SK-N-SH treated with all-trans-retinoic acid at 6 μM for 48 hours (cell line): ENCODE data around the gene JAM2.

Source experiments
- ATAC-seq: fragments of 200-7000 bp; cut with Tn5 transposase; 3 replicates; pipeline ENCODE4 v1.9.1; 2020; ENCODE audit warnings: mild to moderate bottlenecking, moderate library complexity
- GLIS3 ChIP-seq: fragments of 250-450 bp; sonication (Bioruptor Pico); IDR thresholded peaks from 2 replicates; pipeline ENCODE4 v1.5.0; 2020; ENCODE audit warnings: mild to moderate bottlenecking, moderate library complexity
- ISL1 ChIP-seq: fragments of 250-450 bp; sonication (Bioruptor Pico); IDR thresholded peaks from 2 replicates; pipeline ENCODE4 v2.1.2; 2022; ENCODE audit warnings: mild to moderate bottlenecking, moderate library complexity
- OSR1 ChIP-seq: fragments of 250-450 bp; sonication (Bioruptor Pico); IDR thresholded peaks from 2 replicates; pipeline ENCODE4 v1.8.0; 2022; ENCODE audit warnings: moderate library complexity, mild to moderate bottlenecking, inconsistent platforms
- PPARA ChIP-seq: fragments of 250-450 bp; sonication (Bioruptor Pico); IDR thresholded peaks from 2 replicates; pipeline ENCODE4 v1.5.0; 2020; ENCODE audit warnings: mild to moderate bottlenecking, borderline replicate concordance
- RARB ChIP-seq: fragments of 250-450 bp; sonication (Bioruptor Pico); IDR thresholded peaks from 2 replicates; pipeline ENCODE4 v1.8.0; 2021; ENCODE audit warnings: mild to moderate bottlenecking, moderate library complexity
- SNAI2 ChIP-seq: fragments of 250-450 bp; sonication (Bioruptor Pico); IDR thresholded peaks from 2 replicates; pipeline ENCODE4 v1.5.0; 2020; ENCODE audit warnings: mild to moderate bottlenecking, moderate library complexity
- TOX ChIP-seq: fragments of 250-450 bp; sonication (Bioruptor Pico); IDR thresholded peaks from 2 replicates; pipeline ENCODE4 v1.8.0; 2021; ENCODE audit warnings: mild to moderate bottlenecking, moderate library complexity, borderline replicate concordance
- ZC3H10 ChIP-seq: fragments of 250-450 bp; sonication (Bioruptor Pico); IDR thresholded peaks from 2 replicates; pipeline ENCODE4 v1.5.1; 2021; ENCODE audit warnings: mild to moderate bottlenecking, moderate library complexity
- ZFP30 ChIP-seq: fragments of 450-650 bp; formaldehyde crosslinking; IDR thresholded peaks from 2 replicates; pipeline ENCODE4 v1.5.0; 2022; ENCODE audit warnings: mild to moderate bottlenecking, moderate library complexity
- ZNF565 ChIP-seq: fragments of 450-650 bp; formaldehyde crosslinking; conservative IDR thresholded peaks from 2 replicates; pipeline ENCODE4 v1.5.0; 2020; ENCODE audit warnings: low read depth, mild to moderate bottlenecking, moderate library complexity
- ZNF8 ChIP-seq: fragments of 450-650 bp; formaldehyde crosslinking; IDR thresholded peaks from 2 replicates; pipeline ENCODE4 v1.5.0; 2020; ENCODE audit warnings: mild to moderate bottlenecking, moderate library complexity
- TF ChIP-seq, protein P1 (sequence below): fragments of 250-450 bp; sonication (Bioruptor Pico); IDR thresholded peaks from 2 replicates; pipeline ENCODE4 v1.8.0; 2021; ENCODE audit warnings: low read depth, mild to moderate bottlenecking, moderate library complexity, borderline replicate concordance
- TF ChIP-seq, protein P2 (sequence below): fragments of 250-450 bp; sonication (Bioruptor Pico); IDR thresholded peaks from 2 replicates; pipeline ENCODE4 v1.8.0; 2020; ENCODE audit warnings: mild to moderate bottlenecking, moderate library complexity, borderline replicate concordance
- TF ChIP-seq, protein P3 (sequence below): fragments of 250-450 bp; sonication (Bioruptor Pico); IDR thresholded peaks from 2 replicates; pipeline ENCODE4 v1.5.1; 2020; ENCODE audit warnings: low read depth, mild to moderate bottlenecking, moderate library complexity
- TF ChIP-seq, protein P4 (sequence below): fragments of 250-450 bp; sonication (Bioruptor Pico); IDR thresholded peaks from 2 replicates; pipeline ENCODE4 v1.5.0; 2020; ENCODE audit warnings: mild to moderate bottlenecking, moderate library complexity
- TF ChIP-seq, protein P5 (sequence below): fragments of 250-450 bp; sonication (Bioruptor Pico); IDR thresholded peaks from 2 replicates; pipeline ENCODE4 v1.5.1; 2021; ENCODE audit warnings: mild to moderate bottlenecking, moderate library complexity

Gene JAM2

DNA sequence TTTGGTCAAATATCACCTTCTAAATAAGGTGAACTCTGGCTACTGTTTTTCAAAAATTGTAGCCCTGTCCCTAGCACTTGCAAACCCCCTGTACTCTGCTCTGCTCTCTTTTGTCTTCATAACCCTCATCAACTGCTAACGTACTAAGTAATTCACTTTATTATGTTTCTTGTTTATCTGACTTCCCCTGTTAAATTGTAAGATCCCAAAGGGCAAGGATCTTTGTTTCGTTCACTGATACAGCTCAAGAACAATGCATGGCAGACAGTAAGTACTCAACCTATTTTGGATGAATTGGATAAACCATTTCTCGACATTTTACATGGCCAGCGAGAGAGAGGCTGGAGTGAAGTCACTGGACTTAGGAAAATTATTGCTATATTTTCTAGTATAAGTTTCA is 48.7 kb downstream of the JAM2 start:
- ATAC-seq, result no peak
- TF ChIP-seq, protein P1, sequence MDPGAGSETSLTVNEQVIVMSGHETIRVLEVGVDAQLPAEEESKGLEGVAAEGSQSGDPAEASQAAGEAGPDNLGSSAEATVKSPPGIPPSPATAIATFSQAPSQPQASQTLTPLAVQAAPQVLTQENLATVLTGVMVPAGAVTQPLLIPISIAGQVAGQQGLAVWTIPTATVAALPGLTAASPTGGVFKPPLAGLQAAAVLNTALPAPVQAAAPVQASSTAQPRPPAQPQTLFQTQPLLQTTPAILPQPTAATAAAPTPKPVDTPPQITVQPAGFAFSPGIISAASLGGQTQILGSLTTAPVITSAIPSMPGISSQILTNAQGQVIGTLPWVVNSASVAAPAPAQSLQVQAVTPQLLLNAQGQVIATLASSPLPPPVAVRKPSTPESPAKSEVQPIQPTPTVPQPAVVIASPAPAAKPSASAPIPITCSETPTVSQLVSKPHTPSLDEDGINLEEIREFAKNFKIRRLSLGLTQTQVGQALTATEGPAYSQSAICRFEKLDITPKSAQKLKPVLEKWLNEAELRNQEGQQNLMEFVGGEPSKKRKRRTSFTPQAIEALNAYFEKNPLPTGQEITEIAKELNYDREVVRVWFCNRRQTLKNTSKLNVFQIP, result no peak
- TF ChIP-seq, protein P2, sequence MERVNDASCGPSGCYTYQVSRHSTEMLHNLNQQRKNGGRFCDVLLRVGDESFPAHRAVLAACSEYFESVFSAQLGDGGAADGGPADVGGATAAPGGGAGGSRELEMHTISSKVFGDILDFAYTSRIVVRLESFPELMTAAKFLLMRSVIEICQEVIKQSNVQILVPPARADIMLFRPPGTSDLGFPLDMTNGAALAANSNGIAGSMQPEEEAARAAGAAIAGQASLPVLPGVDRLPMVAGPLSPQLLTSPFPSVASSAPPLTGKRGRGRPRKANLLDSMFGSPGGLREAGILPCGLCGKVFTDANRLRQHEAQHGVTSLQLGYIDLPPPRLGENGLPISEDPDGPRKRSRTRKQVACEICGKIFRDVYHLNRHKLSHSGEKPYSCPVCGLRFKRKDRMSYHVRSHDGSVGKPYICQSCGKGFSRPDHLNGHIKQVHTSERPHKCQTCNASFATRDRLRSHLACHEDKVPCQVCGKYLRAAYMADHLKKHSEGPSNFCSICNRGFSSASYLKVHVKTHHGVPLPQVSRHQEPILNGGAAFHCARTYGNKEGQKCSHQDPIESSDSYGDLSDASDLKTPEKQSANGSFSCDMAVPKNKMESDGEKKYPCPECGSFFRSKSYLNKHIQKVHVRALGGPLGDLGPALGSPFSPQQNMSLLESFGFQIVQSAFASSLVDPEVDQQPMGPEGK (CRISPR knock-in tag), result no peak
- no peak for TF ChIP-seq ZFP30 (CRISPR knock-in tag)
- no peak for TF ChIP-seq OSR1
- TF ChIP-seq GLIS3 (CRISPR knock-in tag), result no peak
- TF ChIP-seq, protein P3, sequence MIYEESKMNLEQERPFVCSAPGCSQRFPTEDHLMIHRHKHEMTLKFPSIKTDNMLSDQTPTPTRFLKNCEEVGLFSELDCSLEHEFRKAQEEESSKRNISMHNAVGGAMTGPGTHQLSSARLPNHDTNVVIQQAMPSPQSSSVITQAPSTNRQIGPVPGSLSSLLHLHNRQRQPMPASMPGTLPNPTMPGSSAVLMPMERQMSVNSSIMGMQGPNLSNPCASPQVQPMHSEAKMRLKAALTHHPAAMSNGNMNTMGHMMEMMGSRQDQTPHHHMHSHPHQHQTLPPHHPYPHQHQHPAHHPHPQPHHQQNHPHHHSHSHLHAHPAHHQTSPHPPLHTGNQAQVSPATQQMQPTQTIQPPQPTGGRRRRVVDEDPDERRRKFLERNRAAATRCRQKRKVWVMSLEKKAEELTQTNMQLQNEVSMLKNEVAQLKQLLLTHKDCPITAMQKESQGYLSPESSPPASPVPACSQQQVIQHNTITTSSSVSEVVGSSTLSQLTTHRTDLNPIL, result no peak
- TF ChIP-seq RARB, result no peak
- TF ChIP-seq SNAI2 (CRISPR knock-in tag), result no peak
- TF ChIP-seq, protein P4, sequence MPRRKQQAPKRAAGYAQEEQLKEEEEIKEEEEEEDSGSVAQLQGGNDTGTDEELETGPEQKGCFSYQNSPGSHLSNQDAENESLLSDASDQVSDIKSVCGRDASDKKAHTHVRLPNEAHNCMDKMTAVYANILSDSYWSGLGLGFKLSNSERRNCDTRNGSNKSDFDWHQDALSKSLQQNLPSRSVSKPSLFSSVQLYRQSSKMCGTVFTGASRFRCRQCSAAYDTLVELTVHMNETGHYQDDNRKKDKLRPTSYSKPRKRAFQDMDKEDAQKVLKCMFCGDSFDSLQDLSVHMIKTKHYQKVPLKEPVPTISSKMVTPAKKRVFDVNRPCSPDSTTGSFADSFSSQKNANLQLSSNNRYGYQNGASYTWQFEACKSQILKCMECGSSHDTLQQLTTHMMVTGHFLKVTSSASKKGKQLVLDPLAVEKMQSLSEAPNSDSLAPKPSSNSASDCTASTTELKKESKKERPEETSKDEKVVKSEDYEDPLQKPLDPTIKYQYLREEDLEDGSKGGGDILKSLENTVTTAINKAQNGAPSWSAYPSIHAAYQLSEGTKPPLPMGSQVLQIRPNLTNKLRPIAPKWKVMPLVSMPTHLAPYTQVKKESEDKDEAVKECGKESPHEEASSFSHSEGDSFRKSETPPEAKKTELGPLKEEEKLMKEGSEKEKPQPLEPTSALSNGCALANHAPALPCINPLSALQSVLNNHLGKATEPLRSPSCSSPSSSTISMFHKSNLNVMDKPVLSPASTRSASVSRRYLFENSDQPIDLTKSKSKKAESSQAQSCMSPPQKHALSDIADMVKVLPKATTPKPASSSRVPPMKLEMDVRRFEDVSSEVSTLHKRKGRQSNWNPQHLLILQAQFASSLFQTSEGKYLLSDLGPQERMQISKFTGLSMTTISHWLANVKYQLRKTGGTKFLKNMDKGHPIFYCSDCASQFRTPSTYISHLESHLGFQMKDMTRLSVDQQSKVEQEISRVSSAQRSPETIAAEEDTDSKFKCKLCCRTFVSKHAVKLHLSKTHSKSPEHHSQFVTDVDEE (CRISPR knock-in tag), result no peak
- TF ChIP-seq PPARA (CRISPR knock-in tag), result no peak

DNA sequence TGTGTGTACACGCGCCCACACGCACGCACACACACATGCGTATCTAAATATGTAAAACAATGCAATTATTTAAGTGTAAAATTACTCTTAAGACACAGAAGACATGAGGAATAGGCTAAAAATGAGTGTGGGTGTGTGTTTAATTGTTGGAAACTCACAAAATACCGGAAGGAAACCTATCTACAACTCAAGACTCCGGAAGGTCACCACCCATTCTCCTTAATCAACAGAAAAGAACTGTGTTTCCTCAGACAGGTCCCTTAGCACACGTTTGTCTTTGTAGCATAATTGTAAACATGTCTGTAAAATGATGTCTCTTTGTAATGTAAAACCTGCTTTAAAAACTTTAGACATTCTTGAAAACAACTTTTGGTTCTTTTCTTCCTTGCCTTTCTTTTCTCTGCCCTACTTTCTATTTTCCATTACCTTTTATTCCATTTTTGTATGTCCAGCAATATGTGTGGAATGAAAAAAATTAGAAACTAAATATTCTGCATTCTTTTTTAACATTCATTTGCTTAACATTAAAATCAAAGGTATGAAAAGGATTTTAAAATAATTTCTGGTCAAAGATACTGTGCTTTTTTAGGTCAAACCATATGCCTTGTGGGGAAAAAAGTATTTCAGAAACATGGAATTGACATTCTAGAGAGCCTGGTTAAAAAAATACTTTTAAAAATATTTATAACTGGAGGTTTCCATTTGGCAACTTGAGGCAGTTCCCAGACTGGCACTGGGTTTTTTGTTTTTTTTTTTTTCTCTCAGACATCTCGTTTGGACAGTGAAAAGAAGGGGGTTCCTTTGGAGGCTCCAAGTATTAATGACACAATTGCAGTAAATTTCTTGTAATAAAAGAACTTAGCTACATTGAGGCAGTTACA is 49.5 kb downstream of the JAM2 start:
- ATAC-seq, result no peak
- no peak for TF ChIP-seq TOX (CRISPR knock-in tag)

DNA sequence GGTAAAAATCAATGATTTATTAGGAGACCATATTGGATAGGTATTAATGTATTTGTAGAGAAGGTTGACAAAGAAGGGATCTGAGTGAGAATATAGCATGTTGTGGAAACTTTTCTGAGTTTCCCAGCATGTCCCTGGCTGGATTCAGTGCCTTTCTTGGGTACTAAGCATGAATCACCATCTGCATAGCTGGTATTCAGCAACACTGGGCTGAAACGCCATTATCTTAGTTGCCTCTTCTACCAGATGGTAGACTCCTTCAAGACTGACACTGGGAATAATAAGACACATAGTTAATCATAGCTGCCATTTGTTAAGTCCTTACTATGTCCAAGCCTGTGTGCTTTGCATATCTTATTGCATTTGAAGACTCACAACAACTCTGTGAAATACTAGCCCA is 50.2 kb downstream of the JAM2 start:
- no peak for TF ChIP-seq RARB
- no peak for ATAC-seq

DNA sequence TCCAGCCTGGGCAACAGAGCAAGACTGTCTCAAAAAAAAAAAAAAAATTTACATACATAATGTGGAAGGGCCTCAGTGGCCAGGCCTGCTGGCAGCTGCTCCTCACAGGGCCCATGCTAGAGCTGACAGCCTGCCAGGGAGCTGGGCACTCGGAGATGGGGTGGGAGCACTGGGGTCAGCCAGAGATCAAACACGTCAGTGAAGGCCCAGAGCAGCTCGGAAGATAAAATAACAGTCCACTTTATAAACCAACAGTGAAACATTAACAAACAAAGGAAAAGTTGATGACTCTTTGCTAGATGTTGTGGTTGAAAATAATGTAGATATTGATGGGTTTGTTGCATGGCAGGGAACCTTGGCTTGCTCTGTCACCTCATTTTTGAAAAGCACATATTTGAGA is 52.9 kb downstream of the JAM2 start:
- ATAC-seq, result no peak

More for the DNA sequence above, 52.9 kb downstream of the JAM2 start:
- no peak for TF ChIP-seq ZNF8 (CRISPR knock-in tag)
- TF ChIP-seq, protein P3, result no peak
- no peak for TF ChIP-seq RARB
- no peak for TF ChIP-seq OSR1
- TF ChIP-seq ZFP30 (CRISPR knock-in tag), result no peak
- TF ChIP-seq ZC3H10 (CRISPR knock-in tag), result no peak
- no peak for TF ChIP-seq TOX (CRISPR knock-in tag)
- TF ChIP-seq, protein P4 (CRISPR knock-in tag), result no peak
- no peak for TF ChIP-seq ZNF565 (CRISPR knock-in tag)
- TF ChIP-seq GLIS3 (CRISPR knock-in tag), result no peak
- TF ChIP-seq PPARA (CRISPR knock-in tag), result no peak
- no peak for TF ChIP-seq ISL1 (CRISPR knock-in tag)
- TF ChIP-seq, protein P1, result no peak
- TF ChIP-seq, protein P5, sequence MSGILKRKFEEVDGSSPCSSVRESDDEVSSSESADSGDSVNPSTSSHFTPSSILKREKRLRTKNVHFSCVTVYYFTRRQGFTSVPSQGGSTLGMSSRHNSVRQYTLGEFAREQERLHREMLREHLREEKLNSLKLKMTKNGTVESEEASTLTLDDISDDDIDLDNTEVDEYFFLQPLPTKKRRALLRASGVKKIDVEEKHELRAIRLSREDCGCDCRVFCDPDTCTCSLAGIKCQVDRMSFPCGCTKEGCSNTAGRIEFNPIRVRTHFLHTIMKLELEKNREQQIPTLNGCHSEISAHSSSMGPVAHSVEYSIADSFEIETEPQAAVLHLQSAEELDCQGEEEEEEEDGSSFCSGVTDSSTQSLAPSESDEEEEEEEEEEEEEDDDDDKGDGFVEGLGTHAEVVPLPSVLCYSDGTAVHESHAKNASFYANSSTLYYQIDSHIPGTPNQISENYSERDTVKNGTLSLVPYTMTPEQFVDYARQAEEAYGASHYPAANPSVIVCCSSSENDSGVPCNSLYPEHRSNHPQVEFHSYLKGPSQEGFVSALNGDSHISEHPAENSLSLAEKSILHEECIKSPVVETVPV (CRISPR knock-in tag), result no peak
- TF ChIP-seq, all 23 proteins: peak for 0
